NCI-H526 (cell line): ENCODE data around the gene BTK.
"Not testable (repeated sequence)": the region's sequence is repeated elsewhere in the genome, so short reads cannot be mapped to it uniquely, and the experiment has no call there.

Experiments used
- DNase-seq, 2 experiments: peaks; one replicate each; lab custom pipeline; 2025; lab: John Stamatoyannopoulos, UW

Gene BTK

GRCh38 chrX:101337776-101338271 is 48.2 kb downstream of the BTK start:
- no peak for DNase-seq

GRCh38 chrX:101334310-101334709 is 51.7 kb downstream of the BTK start:
- not testable (repeated sequence) for DNase-seq

- not testable (repeated sequence) for DNase-seq
These were observed 59.4 kb downstream of the BTK start for GRCh38 chrX:101326600-101326999.

GRCh38 chrX:101303790-101304189 is 82.2 kb downstream of the BTK start:
- no peak for DNase-seq
